Natural killer cell (primary cell): Measurements from ENCODE around the gene CD70. TPM values are rescaled to one million over a fixed set of nuclear protein-coding genes. Genes with fewer than 3 reads are reported as not detected.
"Not testable (repeated sequence)": the region's sequence is repeated elsewhere in the genome, so short reads cannot be mapped to it uniquely, and the experiment has no call there.

Experiments
- ATAC-seq, 3 donors: fragments of 150-1000 bp in 2 of 3; fragments of 200-7000 bp in 1 of 3; cut with Tn5 transposase; 1 replicate in 1 of 3; 2 replicates in 2 of 3; pipeline ENCODE4 v1.10.0; 2021; ENCODE audit warnings: mild to moderate bottlenecking in 2 of 3, moderate library complexity in 2 of 3
- DNase-seq, 2 donors: peaks; one replicate each; pipeline versions ENCODE4 v3.0.0 to v3.0.0-alpha.2; 2013 to 2021; ENCODE audit warnings: mixed read lengths in 1 of 2
- H3K27ac ChIP-seq: one replicate; pipeline ENCODE4 v1.5.1; 2013; ENCODE audit warnings: mild to moderate bottlenecking, low read length
- H3K27me3 ChIP-seq: one replicate; pipeline ENCODE4 v1.6.1; 2013; ENCODE audit warnings: low read length; ENCODE audit not compliant: control insufficient read depth, insufficient read depth
- H3K36me3 ChIP-seq: one replicate; pipeline ENCODE4 v1.6.1; 2013; ENCODE audit warnings: low read length; ENCODE audit not compliant: control insufficient read depth, insufficient read depth
- H3K4me1 ChIP-seq: one replicate; pipeline ENCODE4 v1.6.1; 2013; ENCODE audit warnings: low read length; ENCODE audit not compliant: control insufficient read depth, insufficient read depth
- H3K4me3 ChIP-seq: one replicate; pipeline ENCODE4 v1.5.1; 2013; ENCODE audit warnings: low read length
- H3K9me3 ChIP-seq: one replicate; pipeline ENCODE4 v1.6.1; 2013; ENCODE audit warnings: low read length; ENCODE audit not compliant: control insufficient read depth, insufficient read depth
- H3K27ac Mint-ChIP-seq, 2 donors: one replicate each; pipeline ENCODE4 v1.8.0; 2022; ENCODE audit warnings: mild to moderate bottlenecking in 2 of 2, mixed read lengths in 2 of 2, moderate library complexity in 1 of 2
- H3K27me3 Mint-ChIP-seq, 2 donors: one replicate each; pipeline ENCODE4 v1.8.0; 2022; ENCODE audit warnings: low read depth in 2 of 2, mixed read lengths in 2 of 2
- H3K36me3 Mint-ChIP-seq: one replicate; pipeline ENCODE4 v1.8.0; 2022; ENCODE audit warnings: mixed read lengths
- H3K4me1 Mint-ChIP-seq, 2 donors: one replicate each; pipeline ENCODE4 v1.8.0; 2022; ENCODE audit warnings: mixed read lengths in 2 of 2
- H3K4me3 Mint-ChIP-seq: one replicate; pipeline ENCODE4 v1.8.0; 2022; ENCODE audit warnings: mild to moderate bottlenecking, moderate library complexity, mixed read lengths
- H3K9me3 Mint-ChIP-seq, 2 donors: one replicate each; pipeline ENCODE4 v1.8.0; 2022; ENCODE audit warnings: mixed read lengths in 2 of 2
- WGBS: methylation state at CpG from one replicate; pipeline ENCODE4 v1.1.7; 2013; ENCODE audit warnings: missing lambda C conversion rate; ENCODE audit not compliant: insufficient coverage; 5-methylcytosine and 5-hydroxymethylcytosine counted together
- intact Hi-C: fragments of 100-400 bp; cut with micrococcal nuclease; formaldehyde crosslinking; loops from one replicate; pipeline ENCODE4 v1.14.2; 2022
- total RNA-seq, 4 donors: library from RNA; stranded (reverse); fragments of 120-200 nt in 1 of 4; gene quantifications; one replicate each; pipeline versions ENCODE4 v1.2.3 to v1.2.4, GENCODE V29; 2013 to 2022
- TF ChIP-seq, protein P1 (sequence below): fragments of 200-600 bp; IDR thresholded peaks from one replicate; pipeline ENCODE4 v1.8.0; 2022; ENCODE audit warnings: antibody characterized with exemption

Gene CD70
- total RNA-seq, 3 donors from 2014 or later (not counting 1 experiment from before 2014, with no cell fraction given) = 0.52 to 1.2 (median 1.2) TPM

DNA sequence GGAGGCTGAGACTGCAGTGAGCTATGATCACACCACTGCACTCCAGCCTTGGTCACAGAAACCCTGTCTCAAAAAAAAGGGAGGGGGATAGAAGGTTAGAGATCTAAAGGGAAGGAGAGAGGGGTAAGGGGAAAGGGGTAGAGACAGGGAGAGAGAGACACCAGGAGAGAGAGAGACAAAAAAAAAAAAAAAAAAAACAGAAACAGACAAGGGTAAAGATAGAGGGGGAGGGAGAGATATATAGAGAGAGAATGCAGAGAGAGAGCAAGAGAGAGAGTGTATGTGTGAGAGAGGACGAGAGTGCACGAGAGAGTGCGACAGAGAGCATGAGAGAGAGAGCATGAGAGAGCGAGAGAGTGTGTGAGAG lies 4.2 kb downstream of the CD70 start:
- TF ChIP-seq, protein P1, sequence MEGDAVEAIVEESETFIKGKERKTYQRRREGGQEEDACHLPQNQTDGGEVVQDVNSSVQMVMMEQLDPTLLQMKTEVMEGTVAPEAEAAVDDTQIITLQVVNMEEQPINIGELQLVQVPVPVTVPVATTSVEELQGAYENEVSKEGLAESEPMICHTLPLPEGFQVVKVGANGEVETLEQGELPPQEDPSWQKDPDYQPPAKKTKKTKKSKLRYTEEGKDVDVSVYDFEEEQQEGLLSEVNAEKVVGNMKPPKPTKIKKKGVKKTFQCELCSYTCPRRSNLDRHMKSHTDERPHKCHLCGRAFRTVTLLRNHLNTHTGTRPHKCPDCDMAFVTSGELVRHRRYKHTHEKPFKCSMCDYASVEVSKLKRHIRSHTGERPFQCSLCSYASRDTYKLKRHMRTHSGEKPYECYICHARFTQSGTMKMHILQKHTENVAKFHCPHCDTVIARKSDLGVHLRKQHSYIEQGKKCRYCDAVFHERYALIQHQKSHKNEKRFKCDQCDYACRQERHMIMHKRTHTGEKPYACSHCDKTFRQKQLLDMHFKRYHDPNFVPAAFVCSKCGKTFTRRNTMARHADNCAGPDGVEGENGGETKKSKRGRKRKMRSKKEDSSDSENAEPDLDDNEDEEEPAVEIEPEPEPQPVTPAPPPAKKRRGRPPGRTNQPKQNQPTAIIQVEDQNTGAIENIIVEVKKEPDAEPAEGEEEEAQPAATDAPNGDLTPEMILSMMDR = no peak
- Histone ChIP-seq H3K4me3 (no peak overlapping the region), H3K4me1 (peaks cover 42% of the 10 kb centered on the region), H3K9me3 (no peaks in the 10 kb centered on the region), H3K36me3 (no peaks in the 10 kb centered on the region), H3K27me3 (peaks cover 28% of the 10 kb centered on the region), H3K27ac (no peak overlapping the region)
- DNase-seq = no peak
- Mint-ChIP-seq H3K4me1 (peaks cover 19 to 42% of the 10 kb centered on the region in 2 donors), H3K36me3 (no peaks in the 10 kb centered on the region), H3K27me3 (peaks cover 51 to 53% of the 10 kb centered on the region in 2 donors), H3K27ac (no peak overlapping the region), H3K4me3 (peak overlapping the region; percentile 28), H3K9me3 (no peaks in the 10 kb centered on the region)
- intact Hi-C loops = no loop called here
- ATAC-seq = peak in 1 of 3 donors; percentile 3
- 35% methylated on average over 4 of the region's 4 CpGs for WGBS

DNA sequence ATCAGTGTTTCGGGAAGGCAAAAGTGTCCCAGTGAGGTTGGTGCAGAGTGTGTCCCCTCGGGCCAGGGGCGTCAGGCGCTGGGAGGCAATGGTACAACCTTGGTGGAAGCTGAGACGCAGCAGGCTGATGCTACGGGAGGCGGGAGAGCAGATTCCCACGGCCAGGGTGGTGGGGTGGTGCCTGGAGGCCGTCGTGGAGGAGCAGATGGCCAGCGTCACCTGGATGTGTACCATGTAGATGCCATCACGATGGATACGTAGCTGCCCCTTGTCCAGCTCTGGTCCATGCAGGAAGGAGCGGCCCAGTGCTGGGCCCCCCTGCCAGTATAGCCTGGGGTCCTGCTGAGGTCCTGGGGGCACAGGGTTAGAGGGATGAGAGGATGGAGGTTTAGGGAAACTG lies 4.9 kb downstream of the CD70 start:
- ATAC-seq = no peak
- DNase-seq = no peak
- H3K4me1 Mint-ChIP-seq = peaks cover 19 to 42% of the 10 kb centered on the region in 2 donors
- peaks cover 49 to 51% of the 10 kb centered on the region in 2 donors for H3K27me3 Mint-ChIP-seq
- peaks cover 36% of the 10 kb centered on the region for H3K4me1 ChIP-seq
- H3K36me3 ChIP-seq = no peaks in the 10 kb centered on the region
- no peaks in the 10 kb centered on the region for H3K36me3 Mint-ChIP-seq
- H3K27me3 ChIP-seq = peaks cover 24% of the 10 kb centered on the region
- H3K27ac Mint-ChIP-seq = no peak overlapping the region
- no peaks in the 10 kb centered on the region for H3K9me3 Mint-ChIP-seq
- no peaks in the 10 kb centered on the region for H3K9me3 ChIP-seq
- no peak overlapping the region for H3K4me3 ChIP-seq
- H3K27ac ChIP-seq = no peak overlapping the region
- intact Hi-C loops = no loop called here
- peak overlapping the region; percentile 35 for H3K4me3 Mint-ChIP-seq
- WGBS = 89% methylated on average over 14 of the region's 14 CpGs
- TF ChIP-seq, protein P1 = no peak

DNA sequence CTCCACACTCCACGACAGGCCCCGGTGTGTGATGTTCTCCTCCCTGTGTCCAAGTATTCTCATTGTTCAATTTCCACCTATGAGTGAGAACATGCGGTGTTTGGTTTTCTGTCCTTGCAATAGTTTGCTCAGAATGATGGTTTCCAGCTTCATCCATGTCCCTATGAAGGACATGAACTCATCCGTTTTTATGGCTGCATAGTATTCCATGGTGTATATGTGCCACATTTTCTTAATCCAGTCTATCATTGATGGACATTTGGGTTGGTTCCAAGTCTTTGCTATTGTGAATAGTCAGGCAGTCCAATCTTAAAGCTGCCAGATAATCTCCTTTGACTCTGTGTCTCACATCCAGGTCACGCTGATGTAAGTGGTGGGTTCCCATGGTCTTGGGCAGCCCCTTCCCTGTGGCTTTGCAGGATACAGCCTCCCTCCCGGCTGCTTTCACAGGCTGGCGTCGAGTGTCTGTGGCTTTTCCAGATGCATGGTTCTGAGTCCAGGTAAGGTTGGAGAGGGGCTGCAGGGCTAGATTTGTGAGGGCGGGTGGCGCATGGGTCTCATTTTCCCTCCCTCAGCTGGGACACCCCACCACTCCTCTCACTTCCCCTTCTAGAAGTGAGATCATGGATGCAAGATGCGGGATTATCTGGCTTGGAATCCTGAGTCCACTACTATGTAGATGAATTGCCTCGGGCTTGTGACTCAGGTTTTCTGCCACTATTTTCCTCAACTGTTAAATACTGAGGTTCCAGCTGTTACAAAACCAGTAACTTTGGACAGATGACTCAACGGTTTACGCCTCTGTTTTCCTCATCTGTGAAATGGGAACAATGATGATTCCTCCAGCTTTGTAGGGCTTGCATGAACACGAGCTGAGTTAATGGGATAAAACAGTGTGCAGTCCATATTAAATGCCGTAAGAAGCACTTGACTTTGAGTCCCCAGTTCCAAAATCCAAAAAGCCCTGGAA lies 8.2 kb downstream of the CD70 start:
- H3K9me3 ChIP-seq, H3K4me3 ChIP-seq, H3K36me3 ChIP-seq, H3K4me1 ChIP-seq, intact Hi-C loops, H3K4me3 Mint-ChIP-seq, H3K27me3 ChIP-seq, H3K36me3 Mint-ChIP-seq, ATAC-seq, H3K9me3 Mint-ChIP-seq, H3K27ac ChIP-seq, H3K27ac Mint-ChIP-seq, DNase-seq: not testable (repeated sequence)
- Mint-ChIP-seq H3K4me1 (peaks cover 7 to 18% of the 10 kb centered on the region in 2 donors), H3K27me3 (peaks cover 19 to 21% of the 10 kb centered on the region in 2 donors)
- WGBS = 87% methylated on average over 13 of the region's 16 CpGs

DNA sequence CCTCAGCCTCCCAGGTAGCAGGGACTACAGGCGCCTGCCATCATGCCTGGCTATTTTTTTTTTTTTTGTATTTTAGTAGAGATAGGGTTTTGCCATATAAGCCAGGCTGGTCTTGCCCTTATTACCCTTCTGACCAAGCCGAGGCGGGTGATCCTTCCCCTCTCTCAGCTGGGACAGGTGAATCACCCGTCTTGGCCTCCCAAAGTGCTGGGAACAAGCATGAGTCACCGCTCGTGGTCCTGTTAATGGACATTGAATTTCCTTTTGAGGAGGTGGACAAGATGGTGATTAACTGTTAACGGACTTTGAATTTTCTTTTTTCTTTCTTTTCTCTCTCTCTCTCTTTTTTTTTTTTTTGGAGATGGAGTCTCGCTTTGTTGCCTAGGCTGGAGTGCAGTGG lies 10.6 kb downstream of the CD70 start:
- DNase-seq = no peak
- H3K36me3 ChIP-seq = no peaks in the 10 kb centered on the region
- no peak for ATAC-seq
- no peaks in the 10 kb centered on the region for H3K27me3 Mint-ChIP-seq
- no peak overlapping the region for H3K4me3 ChIP-seq
- intact Hi-C loops = no loop called here
- H3K27me3 ChIP-seq = no peaks in the 10 kb centered on the region
- no peaks in the 10 kb centered on the region for H3K4me1 Mint-ChIP-seq
- TF ChIP-seq, protein P1 = no peak
- H3K9me3 Mint-ChIP-seq = no peaks in the 10 kb centered on the region
- H3K27ac ChIP-seq = no peak overlapping the region
- no peak overlapping the region for H3K27ac Mint-ChIP-seq
- no peaks in the 10 kb centered on the region for H3K36me3 Mint-ChIP-seq
- no peaks in the 10 kb centered on the region for H3K9me3 ChIP-seq
- peaks cover 10% of the 10 kb centered on the region for H3K4me1 ChIP-seq
- H3K4me3 Mint-ChIP-seq = no peak overlapping the region
- WGBS = 91% methylated on average over 1 of the region's 8 CpGs
